GM23248 (cell line): Measurements from ENCODE around the gene OR2W1.

Experiments
- EZH2 ChIP-seq: fragments of 200-600 bp; sonication (generic); IDR thresholded peaks from 2 replicates; pipeline ENCODE4 v1.6.1; 2018; ENCODE audit warnings: antibody characterized with exemption, mild to moderate bottlenecking; ENCODE audit not compliant: insufficient read depth, poor library complexity, severe bottlenecking
- EZH2phosphoT487 ChIP-seq: fragments of 200-600 bp; sonication (generic); IDR thresholded peaks from 2 replicates; pipeline ENCODE4 v1.6.1; 2018; ENCODE audit warnings: antibody characterized with exemption, moderate library complexity, mild to moderate bottlenecking, low read depth; ENCODE audit not compliant: insufficient read depth

- TF ChIP-seq EZH2 (no peak), EZH2phosphoT487 (no peak)
Observed at GRCh38 chr6:29025927-29026585, 18.9 kb downstream of the OR2W1 start.
